OCI-LY7 (cell line): ENCODE results near the gene TFCP2. TPM values are rescaled to one million over a fixed set of nuclear protein-coding genes. Genes with fewer than 3 reads are reported as not detected.

Experiments used
- BruUV-seq: library from RNA; stranded (reverse); fragments of 400-500 nt; replicated peaks from 2 replicates; lab custom pipeline; 2021; lab: Mats Ljungman, UMichigan
- CTCF ChIA-PET: fragments of 300-600 bp; sonication (Branson Sonifier 250); formaldehyde crosslinking; loops from one replicate; lab custom pipeline; 2022; ENCODE audit warnings: antibody characterized with exemption; ENCODE audit not compliant: unreplicated experiment; lab: Charles Lee
- POLR2A ChIA-PET: fragments of 300-600 bp; sonication (Branson Sonifier 250); formaldehyde crosslinking; loops from one replicate; lab custom pipeline; 2022; ENCODE audit warnings: antibody characterized with exemption; lab: Charles Lee
- DNase-seq: peaks from one replicate; pipeline ENCODE4 v3.0.0-alpha.2; 2015; ENCODE audit warnings: low spot score
- H2AFZ ChIP-seq: fragments of 200-600 bp; sonication (generic), shearing (Covaris generic); 2 replicates; pipeline ENCODE4 v1.6.1; 2014; ENCODE audit warnings: mild to moderate bottlenecking, antibody characterized with exemption, low read length, moderate library complexity
- H3K27ac ChIP-seq: fragments of 200-600 bp; sonication (generic); 2 replicates; pipeline ENCODE4 v1.5.1; 2014; ENCODE audit warnings: mixed run types, low read depth, mild to moderate bottlenecking, moderate library complexity, low read length, inconsistent platforms; ENCODE audit not compliant: poor library complexity, severe bottlenecking
- H3K36me3 ChIP-seq: fragments of 200-600 bp; sonication (generic); 2 replicates; pipeline ENCODE4 v1.6.1; 2014; ENCODE audit warnings: mild to moderate bottlenecking, antibody characterized with exemption, low read length, moderate library complexity, mixed read lengths; ENCODE audit not compliant: insufficient read depth
- H3K4me1 ChIP-seq: fragments of 200-600 bp; sonication (generic); 2 replicates; pipeline ENCODE4 v1.5.1; 2014; ENCODE audit warnings: mild to moderate bottlenecking, low read length; ENCODE audit not compliant: insufficient read depth, poor library complexity, severe bottlenecking
- H3K4me2 ChIP-seq: fragments of 200-600 bp; sonication (generic); 2 replicates; pipeline ENCODE4 v1.6.1; 2014; ENCODE audit warnings: mild to moderate bottlenecking, low read length
- H3K4me3 ChIP-seq: fragments of 200-600 bp; sonication (generic); 2 replicates; pipeline ENCODE4 v1.5.1; 2014; ENCODE audit warnings: mild to moderate bottlenecking, low read depth, low read length; ENCODE audit not compliant: poor library complexity, severe bottlenecking
- H3K79me2 ChIP-seq: fragments of 200-600 bp; sonication (generic); 2 replicates; pipeline ENCODE4 v1.6.1; 2016; ENCODE audit warnings: low read depth, mild to moderate bottlenecking, low read length, moderate library complexity, mixed read lengths; ENCODE audit not compliant: insufficient read depth
- H3K9me2 ChIP-seq: fragments of 200-600 bp; sonication (generic); 2 replicates; pipeline ENCODE4 v1.6.1; 2016; ENCODE audit warnings: mild to moderate bottlenecking, low read length, mixed read lengths; ENCODE audit not compliant: insufficient read depth
- H3K9me3 ChIP-seq: fragments of 200-600 bp; sonication (generic); 2 replicates; pipeline ENCODE4 v1.6.1; 2014; ENCODE audit warnings: mild to moderate bottlenecking, mixed run types, low read length, mixed read lengths
- H4K20me1 ChIP-seq: fragments of 200-600 bp; sonication (generic); 2 replicates; pipeline ENCODE4 v1.6.1; 2014; ENCODE audit warnings: mild to moderate bottlenecking, antibody characterized with exemption, low read length, moderate library complexity, mixed read lengths; ENCODE audit not compliant: insufficient read depth
- CTCF ChIP-seq: fragments of 200-600 bp; sonication (generic); conservative IDR thresholded peaks from 2 replicates; pipeline ENCODE4 v1.5.1; 2014; ENCODE audit warnings: mild to moderate bottlenecking, antibody characterized with exemption, low read length, moderate library complexity, mixed read lengths
- EZH2phosphoT487 ChIP-seq: fragments of 200-600 bp; sonication (generic); IDR thresholded peaks from 2 replicates; pipeline ENCODE4 v1.6.1; 2018; ENCODE audit warnings: low read depth, borderline replicate concordance, mild to moderate bottlenecking, mixed run types, antibody characterized with exemption, low read length, moderate library complexity, mixed read lengths
- intact Hi-C: fragments of 100-400 bp; cut with micrococcal nuclease; formaldehyde crosslinking; loops from one replicate; pipeline ENCODE4 v1.10.0; 2022; ENCODE audit not compliant: unreplicated experiment
- total RNA-seq, 2 experiments: library from RNA; depleted of rRNA in 1 of 2; stranded (reverse); fragments of >200 nt in 1 of 2; shearing (Covaris generic) in 1 of 2; gene quantifications; 2 replicates each; pipeline ENCODE4 v1.2.3, GENCODE V29; 2014 to 2022

Gene TFCP2
- total RNA-seq, 2 experiments from 2014 or later: 7.2 to 11.5 TPM

GRCh38 chr12:51086933-51087332 lies 86.0 kb downstream of the TFCP2 start:
- no TSS peak for BruUV-seq
- POLR2A ChIA-PET: interaction anchor here (0.5 kb wide), 1 partner anchor 35 kb away, joined by 3 read pairs; no protein-coding TSS in a partner anchor

GRCh38 chr12:51085757-51086156 lies 87.2 kb downstream of the TFCP2 start:
- intact Hi-C loops: loop anchor here (10.0 kb wide), 1 partner anchor 129 kb away; the partner anchor contains the start of gene POU6F1
- no peaks in the 10 kb centered on the region; the same call in 1 of the 2 replicates for H3K36me3 ChIP-seq
- H3K4me2 ChIP-seq: no peak overlapping the region
- CTCF ChIA-PET: no interaction called here
- H2AFZ ChIP-seq: no peak overlapping the region
- TF ChIP-seq CTCF (no peak), EZH2phosphoT487 (no peak)
- H4K20me1 ChIP-seq: no peaks in the 10 kb centered on the region
- peaks cover 14% of the 10 kb centered on the region for H3K4me1 ChIP-seq
- DNase-seq: no peak
- no peaks in the 10 kb centered on the region for H3K9me2 ChIP-seq
- H3K27ac ChIP-seq: no peak overlapping the region
- POLR2A ChIA-PET: interaction anchor here (0.5 kb wide), 1 partner anchor 447 kb away, joined by 6 read pairs; no protein-coding TSS in a partner anchor
- peaks cover 16% of the 10 kb centered on the region; the same call in 1 of the 2 replicates for H3K79me2 ChIP-seq
- BruUV-seq: no TSS peak
- no peak overlapping the region for H3K4me3 ChIP-seq
- no peaks in the 10 kb centered on the region for H3K9me3 ChIP-seq

More at GRCh38 chr12:51086933-51087332, 86.0 kb downstream of the TFCP2 start:
- no peak for DNase-seq
- Histone ChIP-seq H3K9me2 (no peaks in the 10 kb centered on the region), H2AFZ (no peak overlapping the region), H3K4me1 (peaks cover 8% of the 10 kb centered on the region), H3K4me3 (no peak overlapping the region), H3K36me3 (no peaks in the 10 kb centered on the region), H3K79me2 (peaks cover 9% of the 10 kb centered on the region; the same call in 1 of the 2 replicates), H3K9me3 (no peaks in the 10 kb centered on the region), H3K4me2 (no peak overlapping the region), H3K27ac (no peak overlapping the region), H4K20me1 (no peaks in the 10 kb centered on the region)
- CTCF ChIA-PET: no interaction called here
- no peak for TF ChIP-seq CTCF
- TF ChIP-seq EZH2phosphoT487: no peak
- intact Hi-C loops: loop anchor here (10.0 kb wide), 1 partner anchor 128 kb away; the partner anchor contains the start of gene POU6F1
